H1 (cell line): Measurements from ENCODE around the gene FBXL16.

Source experiments
- BCL11A ChIP-seq, 2 experiments: IDR thresholded peaks; one replicate each; pipeline ENCODE4 v1.6.1; 2011; ENCODE audit warnings: low read depth in 2 of 2, low read length in 2 of 2, mild to moderate bottlenecking in 2 of 2
- CREB1 ChIP-seq: IDR thresholded peaks from 2 replicates; pipeline ENCODE4 v1.6.1; 2012; ENCODE audit warnings: inconsistent platforms
- EP300 ChIP-seq, 2 experiments: IDR thresholded peaks; 1 replicate in 1 of 2; 2 replicates in 1 of 2; pipeline ENCODE4 v1.6.1; 2011 to 2012; ENCODE audit warnings: low read depth in 2 of 2, low read length in 2 of 2, mild to moderate bottlenecking in 2 of 2, borderline replicate concordance in 1 of 2, inconsistent platforms in 1 of 2, moderate library complexity in 1 of 2
- GABPA ChIP-seq: IDR thresholded peaks from 2 replicates; pipeline ENCODE4 v1.6.1; 2011; ENCODE audit warnings: mild to moderate bottlenecking, low read length, moderate library complexity, borderline replicate concordance; ENCODE audit not compliant: insufficient read depth
- POLR2A ChIP-seq, 2 experiments: IDR thresholded peaks; 1 replicate in 1 of 2; 2 replicates in 1 of 2; pipeline ENCODE4 v1.6.1; 2011; ENCODE audit warnings: low read depth in 2 of 2, low read length in 2 of 2, mild to moderate bottlenecking in 2 of 2; ENCODE audit errors: control extremely low read depth in 1 of 2
- POLR2AphosphoS5 ChIP-seq: IDR thresholded peaks from 2 replicates; pipeline ENCODE4 v1.6.1; 2011; ENCODE audit warnings: low read depth, low read length
- RFX5 ChIP-seq: IDR thresholded peaks from 2 replicates; pipeline ENCODE4 v1.6.1; 2011; ENCODE audit warnings: low read depth, low read length, improper control_type of control experiment, borderline replicate concordance
- RXRA ChIP-seq: IDR thresholded peaks from 2 replicates; pipeline ENCODE4 v1.6.1; 2011; ENCODE audit warnings: low read depth, mild to moderate bottlenecking, low read length, moderate library complexity; ENCODE audit not compliant: insufficient read depth
- SUZ12 ChIP-seq: fragments of 200-600 bp; sonication (generic); IDR thresholded peaks from 2 replicates; pipeline ENCODE4 v1.6.1; 2012; ENCODE audit warnings: mild to moderate bottlenecking, inconsistent platforms, low read length, moderate library complexity, mixed read lengths
- TF ChIP-seq, protein P1 (sequence below), 3 experiments: IDR thresholded peaks; 1 replicate in 2 of 3; 2 replicates in 1 of 3; pipeline versions ENCODE4 v1.5.1 to v1.6.1; 2011; ENCODE audit warnings: low read length in 3 of 3, mild to moderate bottlenecking in 3 of 3, inconsistent platforms in 2 of 3, low read depth in 1 of 3, moderate library complexity in 1 of 3; ENCODE audit not compliant: insufficient read depth in 1 of 3; ENCODE audit errors: control extremely low read depth in 1 of 3

DNA sequence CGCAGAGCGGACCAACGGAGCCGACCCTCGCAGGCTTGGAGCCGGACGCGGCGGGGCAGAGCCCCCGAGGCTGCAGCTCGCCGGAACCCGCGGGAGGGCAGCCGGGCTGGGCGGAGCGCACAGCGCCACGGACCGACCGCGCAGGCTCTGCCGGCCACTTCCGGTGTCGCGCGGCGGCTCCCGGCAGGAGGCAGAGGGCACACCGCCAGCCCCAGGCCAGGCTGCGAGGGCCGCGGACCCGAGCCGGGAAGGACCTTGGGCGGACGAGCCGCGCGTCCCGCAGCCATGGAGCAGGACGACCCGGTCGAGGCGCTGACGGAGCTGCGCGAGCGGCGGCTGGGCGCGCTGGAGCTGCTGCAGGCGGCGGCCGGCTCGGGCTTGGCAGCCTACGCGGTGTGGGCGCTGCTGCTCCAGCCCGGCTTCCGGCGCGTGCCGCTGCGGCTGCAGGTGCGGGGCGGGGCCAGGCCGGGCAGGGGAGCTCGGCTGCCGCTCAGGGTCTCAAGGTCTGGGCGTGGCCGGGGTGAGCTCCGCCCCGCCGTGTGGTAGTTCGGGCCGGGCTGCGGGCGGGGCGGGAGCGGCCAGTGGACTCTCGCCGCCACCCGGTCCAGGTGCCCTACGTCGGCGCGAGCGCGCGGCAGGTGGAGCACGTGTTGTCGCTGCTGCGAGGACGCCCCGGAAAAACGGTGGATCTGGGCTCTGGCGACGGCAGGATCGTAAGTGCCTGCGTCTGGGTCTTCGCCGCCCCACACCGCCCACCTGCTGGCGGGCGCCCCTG, 15.6 kb upstream of the FBXL16 start, which contains the start of gene ANTKMT:
- TF ChIP-seq, protein P1, sequence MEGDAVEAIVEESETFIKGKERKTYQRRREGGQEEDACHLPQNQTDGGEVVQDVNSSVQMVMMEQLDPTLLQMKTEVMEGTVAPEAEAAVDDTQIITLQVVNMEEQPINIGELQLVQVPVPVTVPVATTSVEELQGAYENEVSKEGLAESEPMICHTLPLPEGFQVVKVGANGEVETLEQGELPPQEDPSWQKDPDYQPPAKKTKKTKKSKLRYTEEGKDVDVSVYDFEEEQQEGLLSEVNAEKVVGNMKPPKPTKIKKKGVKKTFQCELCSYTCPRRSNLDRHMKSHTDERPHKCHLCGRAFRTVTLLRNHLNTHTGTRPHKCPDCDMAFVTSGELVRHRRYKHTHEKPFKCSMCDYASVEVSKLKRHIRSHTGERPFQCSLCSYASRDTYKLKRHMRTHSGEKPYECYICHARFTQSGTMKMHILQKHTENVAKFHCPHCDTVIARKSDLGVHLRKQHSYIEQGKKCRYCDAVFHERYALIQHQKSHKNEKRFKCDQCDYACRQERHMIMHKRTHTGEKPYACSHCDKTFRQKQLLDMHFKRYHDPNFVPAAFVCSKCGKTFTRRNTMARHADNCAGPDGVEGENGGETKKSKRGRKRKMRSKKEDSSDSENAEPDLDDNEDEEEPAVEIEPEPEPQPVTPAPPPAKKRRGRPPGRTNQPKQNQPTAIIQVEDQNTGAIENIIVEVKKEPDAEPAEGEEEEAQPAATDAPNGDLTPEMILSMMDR (IDR thresholded peaks at IDR 0.05; ENCODE audit: control extremely low read depth in 1 of 3, insufficient read depth in 1 of 3, low read depth in 1 of 3, low read length in 3 of 3) = 0 out of 4 replicates have a peak, but pooled peaks of 1 of the 3 experiments have one; percentile 10
- TF ChIP-seq SUZ12 = no peak
- peak; percentile 82 for TF ChIP-seq POLR2AphosphoS5
- TF ChIP-seq BCL11A (IDR thresholded peaks at IDR 0.05; ENCODE audit: low read depth in 2 of 2, low read length in 2 of 2) = no peak
- TF ChIP-seq EP300 (IDR thresholded peaks at IDR 0.05; ENCODE audit: borderline replicate concordance in 1 of 2, low read depth in 2 of 2, low read length in 2 of 2) = no peak
- TF ChIP-seq RFX5 = no peak
- TF ChIP-seq GABPA = peak; percentile 95
- peak in 1 of 2 experiments; percentile 88; a peak in 2 of 3 replicates for TF ChIP-seq POLR2A (IDR thresholded peaks at IDR 0.05; ENCODE audit: control extremely low read depth in 1 of 2, low read depth in 2 of 2, low read length in 2 of 2)
- no peak for TF ChIP-seq RXRA
- TF ChIP-seq CREB1 = peak; percentile 68; the same call in 1 of the 2 replicates
